ENCODE results near the gene PPIP5K1.
"Not testable (repeated sequence)": the region's sequence is repeated elsewhere in the genome, so short reads cannot be mapped to it uniquely, and the experiment has no call there.

The PPIP5K1 gene

DNA sequence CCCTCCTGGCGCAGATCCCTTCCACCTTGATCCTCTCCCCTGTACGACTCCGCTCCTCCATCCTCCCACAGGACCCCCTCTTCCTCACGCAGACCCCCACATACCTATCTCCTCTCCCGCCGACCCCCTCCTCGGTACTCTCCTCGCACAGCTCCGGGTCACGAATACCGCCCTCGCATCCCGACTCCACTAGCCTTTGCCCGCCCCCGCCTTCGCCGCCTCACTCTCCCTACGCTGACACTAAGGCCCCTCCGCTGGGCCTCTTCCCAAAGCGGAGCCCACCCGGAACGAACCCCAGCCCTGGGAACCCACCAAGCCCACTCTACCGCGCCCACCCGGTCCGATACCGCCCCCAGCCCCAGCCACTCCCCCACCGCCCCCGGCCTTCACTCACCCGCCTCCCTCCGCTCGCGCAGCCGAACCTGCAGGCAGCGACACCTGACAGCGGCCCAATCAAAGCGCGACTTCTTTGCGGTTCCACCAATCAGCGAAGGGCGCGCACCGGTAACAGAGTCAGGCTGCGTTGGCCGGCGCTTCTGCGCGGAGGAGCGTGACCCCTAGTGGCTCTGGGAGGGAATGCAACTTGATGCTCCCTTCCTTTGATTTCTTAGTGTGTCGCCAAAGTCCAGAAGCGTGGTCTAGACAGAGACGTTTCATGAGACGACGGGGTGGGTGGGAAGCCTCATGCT, at the start of gene PPIP5K1:
PPIP5K1 (minus strand) TSS at position 431 of the 689 bp plus-strand sequence. CDS start 5,704 bp downstream, outside the sequence.
- not testable (repeated sequence) for DNase-seq

DNA sequence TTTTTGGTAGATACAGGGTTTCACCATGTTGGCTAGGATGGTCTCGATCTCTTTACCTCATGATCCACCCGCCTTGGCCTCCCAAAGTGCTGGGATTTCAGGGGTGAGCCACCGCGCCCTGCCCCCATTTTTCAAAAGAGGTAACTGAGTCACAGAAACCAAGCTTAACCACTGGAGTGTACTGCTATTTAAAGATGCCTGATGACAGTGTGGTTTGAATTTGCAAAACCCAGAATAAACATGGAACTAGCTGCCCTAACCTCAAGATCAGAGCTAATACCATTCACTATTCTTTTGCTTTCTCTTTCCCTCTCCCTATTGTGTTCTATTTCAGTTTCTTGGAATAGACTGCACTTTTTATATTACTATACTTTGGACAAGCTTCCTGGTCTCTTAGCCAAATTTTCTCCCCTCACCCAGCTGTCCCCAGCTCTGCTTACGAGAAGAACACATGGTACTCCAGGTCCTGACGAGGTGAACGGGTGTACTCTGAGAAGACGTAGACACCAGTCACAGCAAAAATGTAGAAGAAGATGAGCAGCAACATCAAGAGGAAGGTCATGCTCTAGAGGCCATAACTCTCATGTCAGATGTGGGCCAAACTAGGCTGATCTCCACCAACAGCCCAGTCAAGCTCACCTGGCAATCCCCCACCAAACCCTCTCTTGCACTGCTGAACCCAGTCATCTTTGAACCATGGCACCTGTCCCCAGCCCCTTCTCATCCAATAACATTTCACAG, 48.6 kb upstream of the PPIP5K1 start:
- not testable (repeated sequence) for DNase-seq

- DNase-seq, result not testable (repeated sequence)
Observed at GRCh38 chr15:43626937-43627336, 36.9 kb upstream of the PPIP5K1 start.

DNA sequence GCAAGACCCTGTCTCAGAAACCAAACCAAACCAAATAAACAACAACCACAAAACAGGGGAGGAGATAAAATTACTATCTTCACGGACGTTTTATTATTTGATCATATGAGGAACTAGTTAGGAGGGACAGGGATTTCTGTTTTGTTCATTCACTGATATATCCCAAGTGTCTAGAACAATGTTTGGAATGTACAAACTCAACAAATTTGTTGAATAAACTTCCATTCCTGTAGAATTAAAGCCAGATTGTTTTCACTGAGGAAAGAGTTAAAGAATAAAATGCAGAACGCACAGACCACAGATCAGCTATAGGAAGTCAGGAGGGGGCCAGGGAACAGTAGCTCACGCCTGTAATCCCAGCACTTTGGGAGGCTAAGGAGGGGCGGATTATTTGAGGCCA, 35.1 kb upstream of the PPIP5K1 start:
- no peak for DNase-seq

DNA sequence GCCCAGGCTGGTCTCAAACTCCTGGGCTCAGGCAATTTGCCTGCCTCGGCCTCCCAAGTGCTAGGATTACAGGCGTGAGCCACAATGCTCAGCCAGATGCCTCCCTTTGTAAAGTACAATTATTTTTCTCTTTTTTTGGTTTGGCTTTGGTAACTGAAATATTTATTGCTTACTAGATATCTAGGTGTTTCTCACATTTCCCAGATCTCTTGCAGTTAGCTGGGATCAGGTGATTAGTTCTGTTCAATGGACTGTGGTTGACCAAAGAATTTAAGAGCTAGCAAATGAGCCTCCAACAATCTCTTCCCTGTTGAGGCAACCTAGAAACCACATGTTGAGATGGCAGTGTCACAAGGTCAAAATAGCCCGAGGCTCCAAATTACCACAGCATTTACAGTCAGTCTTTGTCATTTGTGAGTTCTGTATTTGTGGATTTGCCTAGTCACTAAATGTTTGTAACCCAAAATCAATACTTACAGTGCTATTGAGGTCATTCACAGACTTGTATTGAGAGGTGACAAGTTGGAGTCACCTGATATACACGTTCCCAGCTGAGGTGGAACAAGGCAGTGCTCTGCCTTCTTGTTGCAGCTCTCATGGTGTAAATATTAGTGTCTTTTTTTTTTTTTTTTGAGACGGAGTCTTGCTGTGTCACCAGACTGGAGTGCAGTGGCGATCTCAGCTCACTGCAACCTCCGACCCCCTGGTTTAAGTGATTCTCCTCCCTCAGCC, 32.2 kb upstream of the PPIP5K1 start:
- not testable (repeated sequence) for DNase-seq

DNA sequence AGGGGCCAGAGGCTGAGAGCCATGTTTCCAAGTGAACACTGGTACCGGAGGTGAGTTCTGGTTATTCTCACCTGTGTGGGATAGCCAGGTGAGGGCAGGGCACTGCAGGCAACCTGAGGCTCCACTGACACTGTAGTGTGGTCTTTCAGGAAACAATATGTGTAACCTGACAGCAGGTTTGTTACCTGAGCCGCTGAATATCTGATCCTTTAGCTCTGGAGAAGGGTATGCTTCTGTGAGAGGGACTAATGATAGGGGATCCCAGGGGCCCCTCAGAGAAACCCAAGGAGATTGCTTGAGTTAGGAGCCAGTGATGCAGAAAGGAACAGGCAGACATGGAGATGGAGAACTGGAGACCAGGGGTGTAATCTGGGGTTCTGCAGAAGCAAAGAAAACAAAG, 28.7 kb upstream of the PPIP5K1 start, which contains the start of gene STRC:
STRC (minus strand) TSS at position 101 of the 400 bp plus-strand sequence; CDS start at position 23, 78 bp downstream.
- DNase-seq, result not testable (repeated sequence)

- DNase-seq, result not testable (repeated sequence)
Observed at GRCh38 chr15:43617750-43618149, 27.7 kb upstream of the PPIP5K1 start.

DNA sequence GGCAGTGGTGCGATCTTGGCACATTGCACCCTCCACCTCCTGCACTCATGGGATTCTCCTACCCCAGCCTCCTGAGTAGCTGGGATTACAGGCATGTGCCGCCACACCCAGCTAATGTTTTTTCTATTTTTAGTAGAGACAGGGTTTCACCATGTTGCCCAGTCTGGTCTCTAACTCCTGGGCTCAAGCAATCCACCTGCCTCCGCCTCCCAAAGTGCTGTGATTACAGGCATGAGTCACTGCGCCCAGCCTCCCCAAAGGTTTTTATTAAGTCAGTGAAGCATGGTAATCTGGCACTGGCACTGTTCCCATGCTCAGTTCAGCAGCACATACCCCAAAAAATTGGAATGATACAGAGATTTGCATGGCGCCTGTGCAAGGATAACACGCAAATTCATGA, 12.2 kb upstream of the PPIP5K1 start:
- DNase-seq, result not testable (repeated sequence)

DNA sequence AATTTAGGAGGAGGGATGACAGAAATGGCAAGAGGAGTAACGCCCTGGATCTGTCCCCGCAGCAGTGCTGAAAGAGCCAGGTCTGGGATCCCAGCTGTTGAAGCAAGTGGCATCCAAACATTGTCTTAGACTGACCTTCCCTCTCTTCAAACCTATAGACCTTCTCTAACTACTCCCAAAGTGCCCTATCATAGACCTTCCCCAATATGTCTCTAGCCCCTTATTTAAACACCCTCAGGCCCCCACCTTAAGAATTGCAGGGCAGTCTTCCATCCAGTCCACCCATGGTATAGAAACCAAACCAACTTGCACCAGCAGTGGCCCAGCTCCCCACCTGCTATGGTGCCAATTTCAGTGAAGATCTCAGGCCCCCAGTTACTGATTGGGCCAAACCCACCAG, 10.2 kb upstream of the PPIP5K1 start:
- not testable (repeated sequence) for DNase-seq

- not testable (repeated sequence) for DNase-seq
Observed at GRCh38 chr15:43599131-43599530, 9.1 kb upstream of the PPIP5K1 start.

DNA sequence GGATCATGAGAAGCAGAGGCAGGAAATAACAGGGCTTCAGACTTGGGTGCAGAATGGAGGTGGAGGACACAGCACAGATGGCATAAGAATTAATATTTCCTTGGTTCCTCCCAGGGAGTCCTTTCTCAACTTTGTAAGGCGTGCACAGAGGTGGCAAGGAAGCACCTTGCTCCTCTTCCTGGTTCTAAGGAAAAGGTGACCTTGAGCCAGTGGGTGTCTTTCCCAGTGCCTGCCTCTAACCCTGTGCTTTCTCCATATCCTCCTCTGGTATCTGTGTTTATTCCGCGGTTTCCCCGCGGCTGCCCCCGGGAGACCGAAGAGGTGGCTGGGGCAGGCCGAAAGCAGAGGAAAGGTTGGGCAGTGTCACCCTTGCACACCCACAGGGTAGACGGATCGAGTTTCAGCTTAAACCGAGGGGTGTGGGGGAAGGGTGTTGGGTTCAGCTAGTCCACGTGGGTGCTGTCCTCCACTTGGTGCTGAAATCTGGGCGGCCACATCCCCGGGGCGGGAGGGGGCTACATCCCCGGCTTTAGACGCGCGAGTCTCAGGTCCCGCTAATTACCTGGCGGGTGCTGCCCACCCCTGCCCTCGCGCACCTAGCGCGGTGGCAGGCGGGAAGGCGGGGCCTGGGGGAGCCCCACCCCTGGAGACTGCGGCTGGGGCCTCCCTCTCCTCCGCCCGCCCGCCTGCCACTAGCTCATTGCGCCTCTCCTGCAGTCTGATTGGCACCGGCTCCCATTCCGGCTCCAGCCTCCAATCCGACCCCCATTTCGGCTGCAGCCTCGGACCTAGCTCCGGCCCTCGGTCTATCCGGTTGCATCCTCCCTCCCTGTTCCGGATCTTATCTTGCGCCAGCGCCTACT, 3.6 kb upstream of the PPIP5K1 start, which contains the start of gene CKMT1B:
CKMT1B (plus strand) TSS at position 700 of the 863 bp plus-strand sequence. CDS start 192 bp downstream, outside the sequence.
- DNase-seq, result not testable (repeated sequence)

DNA sequence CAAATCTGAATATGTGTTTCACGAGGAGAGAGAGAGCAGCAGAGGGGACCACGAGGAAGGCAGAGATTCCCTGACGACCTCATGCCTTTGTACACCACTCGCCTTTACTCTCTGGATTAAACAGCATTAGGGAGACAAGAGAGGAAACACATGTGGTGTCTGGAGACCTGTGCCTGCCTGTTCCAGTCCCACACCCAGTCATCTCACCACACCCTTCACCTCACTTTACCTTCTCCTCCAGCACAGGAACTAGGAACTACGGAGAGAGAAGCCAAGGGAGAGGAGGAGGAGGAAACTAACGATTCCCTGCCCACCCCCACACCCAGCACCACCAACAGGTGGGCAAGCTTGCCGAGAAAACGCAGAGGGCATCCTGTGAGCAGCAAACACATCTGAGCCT, 2.8 kb upstream of the PPIP5K1 start:
- DNase-seq, result not testable (repeated sequence)

DNA sequence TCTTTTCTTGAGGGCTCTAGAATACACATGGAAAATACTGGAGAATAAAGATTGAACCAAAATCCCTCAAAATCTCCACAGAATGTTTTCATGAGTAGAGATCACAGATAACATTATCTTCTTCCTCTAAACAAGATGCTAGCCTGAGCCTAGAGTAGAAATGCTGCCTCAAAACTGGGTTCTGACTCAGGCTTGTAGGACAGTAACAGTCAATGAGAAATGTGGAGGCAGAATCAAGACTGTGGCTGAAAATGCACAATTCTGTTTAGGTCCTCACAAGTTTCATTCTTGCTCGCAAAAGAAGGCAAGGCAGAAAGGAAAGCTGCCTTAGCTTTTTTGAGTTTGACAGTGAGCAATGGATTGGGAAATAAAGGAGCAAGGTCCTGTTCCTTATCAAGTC, 15.4 kb downstream of the PPIP5K1 start:
- not testable (repeated sequence) for DNase-seq

DNA sequence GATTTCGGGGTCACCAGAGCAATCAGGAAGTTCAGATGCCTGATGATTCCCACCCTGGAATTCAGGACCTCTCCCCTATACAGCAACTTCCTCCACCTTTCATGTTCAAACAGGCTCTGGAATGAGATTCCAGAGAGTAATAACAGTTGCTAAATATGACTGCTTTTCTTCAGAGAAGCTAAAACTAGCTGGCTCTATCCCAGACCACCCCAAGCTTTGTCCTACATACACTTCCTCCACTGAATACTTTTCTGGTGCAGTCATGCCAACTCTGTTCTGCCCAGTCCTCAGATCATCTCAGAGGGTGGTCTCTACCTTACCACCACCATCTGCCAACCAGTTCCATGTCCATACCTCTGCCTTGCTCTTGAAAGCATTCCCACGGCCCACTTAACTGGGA, 23.4 kb downstream of the PPIP5K1 start:
- DNase-seq, result not testable (repeated sequence)

DNA sequence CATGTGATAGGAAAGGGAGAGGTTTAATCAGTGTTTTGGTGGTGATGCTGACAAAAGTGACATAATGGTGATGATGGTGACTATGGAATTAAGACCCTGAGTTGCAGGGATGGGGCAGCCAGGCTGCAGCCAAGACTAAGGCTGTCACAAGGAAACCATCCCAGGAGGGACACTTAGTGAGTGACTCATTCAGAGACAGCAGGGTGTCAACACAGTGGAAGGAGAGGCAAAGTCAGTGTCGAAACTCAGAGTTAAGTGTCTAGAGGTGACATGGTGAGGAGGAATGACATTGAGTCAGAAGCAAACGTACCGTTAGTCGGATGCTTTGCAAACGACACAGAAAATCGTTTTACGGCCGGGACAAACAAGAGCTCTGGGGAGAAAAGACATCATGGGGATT, 26.2 kb downstream of the PPIP5K1 start:
- DNase-seq, result not testable (repeated sequence)

DNA sequence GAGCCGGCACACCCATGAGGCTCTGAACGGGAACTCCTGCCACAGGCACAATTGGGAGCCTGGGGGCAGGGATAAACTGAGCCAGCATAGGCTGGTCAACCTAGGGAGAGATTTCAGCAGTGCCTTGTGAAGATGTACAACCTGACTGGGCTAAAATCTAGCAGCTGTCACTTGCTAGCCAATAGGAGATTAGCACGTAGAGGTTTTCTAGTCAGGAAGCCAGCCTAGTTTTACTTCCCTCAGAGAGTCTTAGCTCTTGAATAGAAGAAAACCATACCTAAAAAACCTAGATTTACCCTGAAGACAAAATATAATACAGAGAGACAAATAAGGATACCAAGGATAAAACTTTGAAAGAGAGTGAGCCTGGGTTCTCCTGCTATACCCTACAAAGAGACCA, 27.3 kb downstream of the PPIP5K1 start:
- not testable (repeated sequence) for DNase-seq

- no peak for DNase-seq
Observed at GRCh38 chr15:43552986-43553385, 37.0 kb downstream of the PPIP5K1 start.

DNA sequence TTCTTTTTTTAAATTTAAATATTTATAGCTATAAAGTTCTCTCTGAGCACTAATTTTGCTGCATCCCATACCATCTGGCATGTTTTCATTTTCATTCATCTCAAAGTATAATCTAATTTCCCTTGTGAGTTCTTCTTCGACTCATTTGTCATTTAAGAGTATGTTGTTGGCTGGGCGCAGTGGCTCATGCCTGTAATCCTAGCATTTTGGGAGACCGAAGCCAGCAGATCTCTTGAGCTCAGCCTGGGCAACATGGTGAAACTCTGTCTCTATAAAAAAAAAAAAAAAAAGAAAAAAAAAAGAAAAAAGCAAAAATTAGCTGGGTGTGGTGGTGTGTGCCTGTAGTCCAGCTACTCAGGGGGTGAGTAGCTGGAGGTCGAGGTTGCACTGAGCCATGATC, 37.8 kb downstream of the PPIP5K1 start:
- DNase-seq, result no peak

DNA sequence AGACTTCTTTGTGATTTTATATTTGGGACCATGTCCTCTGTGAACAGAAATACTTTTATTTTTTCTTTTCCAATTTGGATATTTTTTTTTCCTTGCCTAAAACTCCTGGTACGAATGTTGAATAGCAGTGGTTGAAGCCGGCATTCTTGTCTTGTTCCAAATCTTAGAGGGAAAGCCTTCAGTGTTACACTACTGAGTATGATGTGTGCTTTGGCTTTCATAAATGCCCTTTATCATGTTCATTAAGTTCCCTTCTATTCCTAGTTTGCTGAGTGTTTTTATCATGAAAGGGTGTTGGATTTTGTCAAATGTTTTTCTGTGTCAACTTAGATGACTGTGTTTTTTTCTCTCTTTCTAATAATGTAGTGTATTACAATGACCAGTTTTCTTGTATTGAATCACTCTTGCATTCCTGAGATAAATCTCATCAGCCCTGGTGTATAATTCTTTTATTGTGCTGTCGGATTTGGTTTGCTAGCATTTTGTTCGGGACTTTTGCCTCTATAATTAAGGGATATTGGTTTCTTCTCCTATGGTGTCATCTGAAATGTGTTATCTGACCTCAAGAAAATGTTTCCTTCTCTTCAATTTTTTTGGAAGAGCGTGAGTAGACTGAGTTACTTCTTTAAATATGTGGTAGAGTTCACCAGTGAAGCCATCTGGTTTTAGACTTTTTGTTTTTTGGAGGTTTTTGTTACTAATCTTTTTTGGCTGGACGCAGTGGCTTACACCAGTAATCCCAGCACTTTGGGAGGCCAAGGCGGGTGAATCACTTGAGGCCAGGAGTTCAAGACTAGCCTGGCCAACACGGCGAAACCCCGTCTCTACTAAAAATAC, 39.3 kb downstream of the PPIP5K1 start:
- DNase-seq, result no peak

DNA sequence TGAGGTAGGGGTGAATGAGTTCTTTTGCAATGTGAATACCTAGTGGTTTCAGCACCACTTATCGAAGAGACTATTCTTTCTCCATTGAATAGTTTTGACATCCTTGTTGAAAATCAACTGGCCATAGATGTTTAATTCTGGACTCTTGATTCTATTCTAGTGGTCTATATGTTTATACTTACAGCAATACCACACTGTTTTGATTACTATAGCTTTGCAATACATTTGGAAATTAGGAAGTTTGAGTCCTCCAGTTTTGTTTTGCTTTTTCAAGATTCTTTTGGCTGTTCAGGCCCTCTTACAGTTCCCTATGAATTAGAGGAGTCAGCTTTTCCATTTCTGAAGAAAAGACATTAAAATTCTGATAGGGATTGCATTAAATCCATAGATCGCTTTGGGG, 42.5 kb downstream of the PPIP5K1 start:
- DNase-seq, result no peak

DNA sequence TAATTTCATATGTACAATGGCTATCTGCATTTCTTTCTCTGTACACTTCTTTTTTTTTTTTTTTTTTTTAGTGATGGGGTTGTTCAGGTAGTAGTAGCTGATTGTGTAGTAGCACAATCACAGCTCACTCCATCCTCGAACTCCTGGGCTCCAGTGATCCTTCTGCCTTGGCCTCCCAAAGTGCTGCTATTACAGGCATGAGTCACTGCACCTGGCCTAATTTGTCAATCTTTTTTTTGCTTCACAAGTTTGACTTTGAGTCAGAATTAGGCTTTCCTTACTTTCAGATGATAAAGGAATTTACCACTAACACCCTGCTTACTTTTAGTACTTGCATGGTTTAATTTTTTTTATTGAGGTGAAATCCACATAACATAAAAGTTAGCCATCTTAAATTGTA, 44.6 kb downstream of the PPIP5K1 start:
- no peak for DNase-seq
